ENCODE results near the gene UTS2.

Gene UTS2

DNA sequence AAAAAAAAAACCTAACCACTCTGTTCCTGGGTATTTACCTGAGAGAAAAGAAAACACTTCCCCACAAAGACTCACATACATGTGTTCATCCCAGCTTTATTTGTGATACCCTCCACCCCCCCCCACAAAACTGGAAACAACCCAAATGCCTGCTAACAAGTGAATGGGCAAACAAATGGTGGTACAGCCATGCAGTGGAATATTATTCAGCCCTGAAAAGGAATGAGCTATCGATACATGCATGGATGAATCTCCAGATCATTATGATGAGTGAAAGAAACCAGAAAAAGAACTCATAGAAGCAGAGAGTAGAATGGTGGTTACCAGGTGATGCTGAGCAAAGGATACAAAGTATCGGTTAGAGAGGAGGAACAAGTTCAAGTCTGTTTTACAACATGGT, 38.0 kb upstream of the UTS2 start:
- TF ChIP-seq, protein P1, sequence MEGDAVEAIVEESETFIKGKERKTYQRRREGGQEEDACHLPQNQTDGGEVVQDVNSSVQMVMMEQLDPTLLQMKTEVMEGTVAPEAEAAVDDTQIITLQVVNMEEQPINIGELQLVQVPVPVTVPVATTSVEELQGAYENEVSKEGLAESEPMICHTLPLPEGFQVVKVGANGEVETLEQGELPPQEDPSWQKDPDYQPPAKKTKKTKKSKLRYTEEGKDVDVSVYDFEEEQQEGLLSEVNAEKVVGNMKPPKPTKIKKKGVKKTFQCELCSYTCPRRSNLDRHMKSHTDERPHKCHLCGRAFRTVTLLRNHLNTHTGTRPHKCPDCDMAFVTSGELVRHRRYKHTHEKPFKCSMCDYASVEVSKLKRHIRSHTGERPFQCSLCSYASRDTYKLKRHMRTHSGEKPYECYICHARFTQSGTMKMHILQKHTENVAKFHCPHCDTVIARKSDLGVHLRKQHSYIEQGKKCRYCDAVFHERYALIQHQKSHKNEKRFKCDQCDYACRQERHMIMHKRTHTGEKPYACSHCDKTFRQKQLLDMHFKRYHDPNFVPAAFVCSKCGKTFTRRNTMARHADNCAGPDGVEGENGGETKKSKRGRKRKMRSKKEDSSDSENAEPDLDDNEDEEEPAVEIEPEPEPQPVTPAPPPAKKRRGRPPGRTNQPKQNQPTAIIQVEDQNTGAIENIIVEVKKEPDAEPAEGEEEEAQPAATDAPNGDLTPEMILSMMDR (IDR thresholded peaks at IDR 0.05; ENCODE audit: low read depth, low read length, missing control alignments), result no peak
- in situ Hi-C loops (cut with HindIII; ENCODE audit: low sequenced_read_pairs), result no loop called here
- no peak for DNase-seq (ENCODE audit: low read depth)
- H3K4me3 ChIP-seq (ENCODE audit: low read depth, low read length), result no peak overlapping the region

DNA sequence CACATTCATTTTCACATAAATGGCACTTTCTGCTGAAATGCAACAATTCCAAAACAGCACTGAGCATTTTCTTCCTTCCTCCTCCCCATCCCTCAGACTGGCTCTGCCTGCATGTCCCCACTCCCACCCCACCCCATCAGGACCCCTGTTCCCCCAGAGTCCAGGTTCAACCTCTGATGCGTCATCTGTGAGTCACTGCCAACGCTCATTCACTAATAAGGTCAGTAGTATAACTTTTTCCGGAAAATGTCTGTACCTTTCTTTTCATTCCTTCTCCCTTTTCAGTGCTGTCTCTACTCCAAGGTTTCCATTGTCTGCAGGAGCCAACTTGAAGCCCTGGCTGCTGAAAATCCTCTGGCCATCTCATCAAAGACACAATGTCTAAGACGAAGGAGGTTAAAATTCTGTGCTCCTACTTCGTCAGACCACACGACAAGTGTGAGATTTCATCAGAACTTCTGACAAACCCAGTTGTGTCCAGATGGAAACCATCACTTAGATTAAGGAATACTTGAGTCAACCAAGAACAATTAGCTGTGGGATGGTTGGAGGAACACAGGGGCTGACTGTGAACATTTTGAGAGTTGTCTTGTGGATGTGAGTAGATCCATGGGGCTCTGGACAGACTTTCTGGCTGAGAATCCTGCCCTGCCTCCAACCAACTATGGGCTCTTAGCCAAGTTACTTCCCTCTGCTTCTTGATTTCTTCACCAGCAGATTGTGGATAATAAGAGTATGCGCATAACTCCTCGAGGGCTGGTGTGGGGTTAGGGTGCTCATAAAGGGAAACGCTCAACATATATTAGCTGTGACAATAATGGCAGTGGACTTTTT, 35.6 kb upstream of the UTS2 start:
- no peak overlapping the region for H3K4me3 ChIP-seq (ENCODE audit: low read depth, low read length)
- in situ Hi-C loops (cut with HindIII; ENCODE audit: low sequenced_read_pairs), result no loop called here
- TF ChIP-seq, protein P1 (IDR thresholded peaks at IDR 0.05; ENCODE audit: low read depth, low read length, missing control alignments), result no peak
- no peak for DNase-seq (ENCODE audit: low read depth)

- DNase-seq (ENCODE audit: low read depth), result peak; percentile 49
- in situ Hi-C loops (cut with HindIII; ENCODE audit: low sequenced_read_pairs), result no loop called here
- H3K4me3 ChIP-seq (ENCODE audit: low read depth, low read length), result peak overlapping the region; percentile 4
- TF ChIP-seq, protein P1 (IDR thresholded peaks at IDR 0.05; ENCODE audit: low read depth, low read length, missing control alignments), result no peak
Observed at GRCh38 chr1:7886405-7886745, 33.5 kb upstream of the UTS2 start.

DNA sequence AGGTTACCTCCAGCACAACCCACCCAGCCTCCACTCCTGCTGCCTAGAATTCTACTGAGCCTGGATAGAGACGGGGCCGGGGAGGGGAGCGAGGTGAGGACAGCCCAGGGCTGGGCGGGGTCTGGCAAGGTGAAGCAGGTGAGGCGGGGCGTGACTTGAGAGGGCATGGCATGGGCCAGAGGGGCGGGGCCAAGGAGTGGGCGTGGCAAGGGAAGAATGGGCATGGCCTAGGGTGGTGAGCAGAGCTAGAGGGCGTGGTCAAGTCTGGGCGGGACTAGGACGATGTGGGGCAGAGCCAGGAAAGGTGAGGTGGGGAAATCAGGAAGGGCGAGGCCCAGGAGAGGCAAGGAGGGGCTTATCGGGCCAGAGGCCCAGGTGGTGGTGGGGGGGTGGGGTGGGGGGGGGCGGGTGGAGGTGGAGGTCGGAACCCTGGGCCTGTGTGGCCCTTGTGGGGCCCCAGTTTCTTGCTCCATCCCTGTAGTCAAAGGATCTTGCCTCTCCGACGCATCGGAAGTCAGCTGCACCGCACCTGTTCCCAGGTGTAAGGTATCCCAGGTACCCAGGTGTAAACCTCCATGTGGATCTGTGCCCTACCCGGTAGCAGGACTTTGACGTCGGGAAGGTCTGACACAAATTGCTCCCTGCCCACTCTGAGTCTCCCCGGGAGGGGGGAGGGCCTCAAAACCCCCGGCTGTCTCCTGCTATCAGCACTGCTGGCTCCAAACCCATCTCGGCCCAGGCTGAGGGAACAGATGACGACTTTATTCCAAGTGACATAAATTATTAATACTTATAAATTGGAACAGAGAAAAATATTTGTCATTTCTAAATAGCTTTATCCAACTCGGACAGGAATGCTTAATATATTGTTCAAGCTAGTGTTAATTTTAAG, 32.9 kb upstream of the UTS2 start:
- TF ChIP-seq, protein P1 (IDR thresholded peaks at IDR 0.05; ENCODE audit: low read depth, low read length, missing control alignments), result no peak
- no peak for DNase-seq (ENCODE audit: low read depth)
- H3K4me3 ChIP-seq (ENCODE audit: low read depth, low read length), result no peak overlapping the region
- in situ Hi-C loops (cut with HindIII; ENCODE audit: low sequenced_read_pairs), result no loop called here

- TF ChIP-seq, protein P1 (IDR thresholded peaks at IDR 0.05; ENCODE audit: low read depth, low read length, missing control alignments), result no peak
- H3K4me3 ChIP-seq (ENCODE audit: low read depth, low read length), result no peak overlapping the region
- in situ Hi-C loops (cut with HindIII; ENCODE audit: low sequenced_read_pairs), result no loop called here
- no peak for DNase-seq (ENCODE audit: low read depth)
Observed at GRCh38 chr1:7884757-7885156, 31.9 kb upstream of the UTS2 start.

DNA sequence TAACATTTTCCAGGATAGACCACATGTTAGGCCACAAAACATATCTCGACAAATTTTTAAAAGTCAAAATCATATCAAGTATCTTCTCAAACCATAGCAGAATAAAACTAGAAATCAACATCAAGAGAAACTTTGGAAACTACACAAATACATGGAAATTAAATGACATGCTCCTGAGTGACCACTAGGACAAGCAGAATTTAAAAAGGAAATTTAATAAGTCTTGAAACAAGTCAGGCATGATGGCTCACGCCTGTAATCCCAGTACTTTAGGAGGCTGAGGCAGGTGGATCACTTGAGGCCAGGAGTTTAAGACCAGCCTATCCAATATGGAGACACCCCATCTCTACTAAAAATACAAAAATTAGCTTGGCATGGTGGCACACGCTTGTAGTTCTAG, 26.4 kb upstream of the UTS2 start:
- in situ Hi-C loops (cut with HindIII; ENCODE audit: low sequenced_read_pairs), result no loop called here
- DNase-seq (ENCODE audit: low read depth), result no peak
- TF ChIP-seq, protein P1 (IDR thresholded peaks at IDR 0.05; ENCODE audit: low read depth, low read length, missing control alignments), result no peak
- H3K4me3 ChIP-seq (ENCODE audit: low read depth, low read length), result no peak overlapping the region

All from astrocyte of the cerebellum (primary cell).